PC-9 (cell line): Measurements from ENCODE around the gene TMEM135. TPM values are rescaled to one million over a fixed set of nuclear protein-coding genes. Genes with fewer than 3 reads are reported as not detected.

Experiments
- BruUV-seq: library from RNA; stranded (reverse); fragments of 400-500 nt; replicated peaks from 2 replicates; lab custom pipeline; 2021; lab: Mats Ljungman, UMichigan
- CTCF ChIA-PET: fragments of 300-600 bp; sonication (Branson Sonifier 250); formaldehyde crosslinking; loops from one replicate; lab custom pipeline; 2022; ENCODE audit warnings: antibody characterized with exemption; lab: Charles Lee
- POLR2A ChIA-PET: fragments of 300-600 bp; sonication (Branson Sonifier 250); formaldehyde crosslinking; loops from one replicate; lab custom pipeline; 2022; ENCODE audit warnings: antibody characterized with exemption; ENCODE audit not compliant: unreplicated experiment; lab: Charles Lee
- DNase-seq, 2 experiments: peaks; one replicate each; pipeline versions ENCODE4 v3.0.0 to v3.0.0-alpha.2; 2015 to 2022; ENCODE audit warnings: mixed read lengths in 1 of 2
- H2AFZ ChIP-seq: fragments of 200-600 bp; sonication (generic); 2 replicates; pipeline ENCODE4 v1.8.1; 2017; ENCODE audit warnings: antibody characterized with exemption
- H3F3A ChIP-seq: fragments of 200-600 bp; sonication (generic); 2 replicates; pipeline ENCODE4 v1.8.1; 2017; ENCODE audit warnings: antibody characterized with exemption, mild to moderate bottlenecking, low read depth; ENCODE audit not compliant: insufficient read depth
- H3K27ac ChIP-seq: fragments of 200-600 bp; sonication (generic); 2 replicates; pipeline ENCODE4 v1.6.1; 2016; ENCODE audit warnings: mixed run types
- H3K27me3 ChIP-seq: fragments of 200-600 bp; sonication (generic); 2 replicates; pipeline ENCODE4 v1.6.1; 2016; ENCODE audit warnings: low read depth, mixed run types; ENCODE audit not compliant: insufficient read depth
- H3K36me3 ChIP-seq: fragments of 200-600 bp; sonication (generic); 2 replicates; pipeline ENCODE4 v1.6.1; 2016; ENCODE audit warnings: low read depth, mixed run types
- H3K4me1 ChIP-seq: fragments of 200-600 bp; sonication (generic); replicated peaks from 2 replicates; pipeline ENCODE4 v1.6.1; 2016; ENCODE audit warnings: mixed run types; ENCODE audit not compliant: insufficient read depth
- H3K4me2 ChIP-seq: fragments of 200-600 bp; sonication (generic); 2 replicates; pipeline ENCODE4 v1.6.1; 2017; ENCODE audit warnings: mixed run types
- H3K4me3 ChIP-seq: fragments of 200-600 bp; sonication (generic); 2 replicates; pipeline ENCODE4 v1.6.1; 2016; ENCODE audit warnings: mixed run types
- H3K79me2 ChIP-seq: fragments of 200-600 bp; sonication (generic); 2 replicates; pipeline ENCODE4 v1.6.1; 2017; ENCODE audit warnings: low read depth, mixed run types
- H3K9me2 ChIP-seq: fragments of 200-600 bp; sonication (generic); 2 replicates; pipeline ENCODE4 v1.8.1; 2017; ENCODE audit warnings: mild to moderate bottlenecking; ENCODE audit not compliant: insufficient read depth
- H3K9me3 ChIP-seq: fragments of 200-600 bp; sonication (generic); 2 replicates; pipeline ENCODE4 v1.8.1; 2016; ENCODE audit warnings: low read depth; ENCODE audit not compliant: insufficient read depth
- H4K20me1 ChIP-seq: fragments of 200-600 bp; sonication (generic); 2 replicates; pipeline ENCODE4 v1.8.1; 2017; ENCODE audit not compliant: insufficient read depth
- EZH2 ChIP-seq: fragments of 200-600 bp; sonication (generic); IDR thresholded peaks from 2 replicates; pipeline ENCODE4 v1.8.0; 2017; ENCODE audit warnings: antibody characterized with exemption, low read depth
- intact Hi-C: fragments of 100-400 bp; cut with micrococcal nuclease; formaldehyde crosslinking; loops from one replicate; pipeline ENCODE4 v1.10.0; 2022; ENCODE audit not compliant: unreplicated experiment
- total RNA-seq: library from RNA; stranded (reverse); gene quantifications from 2 replicates; pipeline ENCODE4 v1.2.3, GENCODE V29; 2021
- TF ChIP-seq, protein P1 (sequence below): fragments of 200-600 bp; sonication (generic); conservative IDR thresholded peaks from 2 replicates; pipeline ENCODE4 v1.6.1; 2017; ENCODE audit warnings: mixed run types, antibody characterized with exemption, mild to moderate bottlenecking, moderate library complexity

Gene TMEM135
- total RNA-seq, 1 experiment from 2014 or later, result 42.0 TPM

DNA sequence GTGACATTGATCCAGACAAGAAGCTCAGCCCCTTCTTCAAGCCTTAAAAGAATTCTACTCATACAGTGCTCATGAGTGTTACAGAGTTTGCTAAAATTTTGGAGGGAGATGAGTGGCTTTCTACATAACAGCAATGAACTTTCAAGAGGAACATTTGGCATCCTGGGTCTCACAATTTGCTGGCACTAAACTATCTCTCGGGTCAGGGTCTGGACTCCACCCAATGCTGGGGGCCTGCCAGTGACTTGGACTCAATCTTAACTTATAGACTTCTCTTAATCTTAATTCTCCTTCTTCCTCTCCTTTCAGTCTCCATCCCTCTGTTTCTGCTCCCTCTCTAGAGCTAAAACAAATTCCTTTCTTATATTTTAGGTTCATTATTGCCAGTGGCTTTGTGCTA is 317.9 kb downstream of the TMEM135 start:
- Histone ChIP-seq H3K79me2 (no peaks in the 10 kb centered on the region), H3K9me2 (no peaks in the 10 kb centered on the region), H4K20me1 (no peaks in the 10 kb centered on the region), H3K4me1 (no peaks in the 10 kb centered on the region), H3K27me3 (no peaks in the 10 kb centered on the region), H3K27ac (no peak overlapping the region), H3K9me3 (no peaks in the 10 kb centered on the region; the same call in 1 of the 2 replicates), H3K4me3 (no peak overlapping the region), H3K4me2 (no peak overlapping the region), H3K36me3 (no peaks in the 10 kb centered on the region), H2AFZ (0 out of 2 replicates have a peak overlapping the region, but pooled peaks have one; percentile 35), H3F3A (no peaks in the 10 kb centered on the region)
- ChIA-PET POLR2A (no interaction called here), CTCF (no interaction called here)
- no peak for TF ChIP-seq EZH2
- TF ChIP-seq, protein P1, sequence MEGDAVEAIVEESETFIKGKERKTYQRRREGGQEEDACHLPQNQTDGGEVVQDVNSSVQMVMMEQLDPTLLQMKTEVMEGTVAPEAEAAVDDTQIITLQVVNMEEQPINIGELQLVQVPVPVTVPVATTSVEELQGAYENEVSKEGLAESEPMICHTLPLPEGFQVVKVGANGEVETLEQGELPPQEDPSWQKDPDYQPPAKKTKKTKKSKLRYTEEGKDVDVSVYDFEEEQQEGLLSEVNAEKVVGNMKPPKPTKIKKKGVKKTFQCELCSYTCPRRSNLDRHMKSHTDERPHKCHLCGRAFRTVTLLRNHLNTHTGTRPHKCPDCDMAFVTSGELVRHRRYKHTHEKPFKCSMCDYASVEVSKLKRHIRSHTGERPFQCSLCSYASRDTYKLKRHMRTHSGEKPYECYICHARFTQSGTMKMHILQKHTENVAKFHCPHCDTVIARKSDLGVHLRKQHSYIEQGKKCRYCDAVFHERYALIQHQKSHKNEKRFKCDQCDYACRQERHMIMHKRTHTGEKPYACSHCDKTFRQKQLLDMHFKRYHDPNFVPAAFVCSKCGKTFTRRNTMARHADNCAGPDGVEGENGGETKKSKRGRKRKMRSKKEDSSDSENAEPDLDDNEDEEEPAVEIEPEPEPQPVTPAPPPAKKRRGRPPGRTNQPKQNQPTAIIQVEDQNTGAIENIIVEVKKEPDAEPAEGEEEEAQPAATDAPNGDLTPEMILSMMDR, result no peak
- DNase-seq, result no peak
- no TSS peak for BruUV-seq
- intact Hi-C loops, result no loop called here

- Histone ChIP-seq H4K20me1 (no peaks in the 10 kb centered on the region), H3K4me1 (no peaks in the 10 kb centered on the region), H3K79me2 (no peaks in the 10 kb centered on the region), H3K36me3 (no peaks in the 10 kb centered on the region), H3K9me3 (no peaks in the 10 kb centered on the region), H2AFZ (no peak overlapping the region), H3K4me2 (no peak overlapping the region), H3F3A (no peaks in the 10 kb centered on the region), H3K27ac (no peak overlapping the region), H3K4me3 (no peak overlapping the region), H3K27me3 (no peaks in the 10 kb centered on the region), H3K9me2 (no peaks in the 10 kb centered on the region)
- no TSS peak for BruUV-seq
- intact Hi-C loops, result no loop called here
- ChIA-PET POLR2A (interaction anchor here (0.6 kb wide), 1 partner anchor 347 kb away, joined by 6 read pairs; no protein-coding TSS in a partner anchor), CTCF (no interaction called here)
- TF ChIP-seq EZH2, result no peak
- TF ChIP-seq, protein P1, result no peak
- no peak for DNase-seq
Measured at GRCh38 chr11:87356428-87356827, 318.7 kb downstream of the TMEM135 start.

GRCh38 chr11:87358461-87358860 is 320.7 kb downstream of the TMEM135 start:
- no peaks in the 10 kb centered on the region for H3K4me1 ChIP-seq
- H3K36me3 ChIP-seq, result no peaks in the 10 kb centered on the region
- no peak overlapping the region for H2AFZ ChIP-seq
- ChIA-PET CTCF (no interaction called here), POLR2A (no interaction called here)
- BruUV-seq, result no TSS peak
- H3K9me2 ChIP-seq, result no peaks in the 10 kb centered on the region
- TF ChIP-seq EZH2, result no peak
- TF ChIP-seq, protein P1, result no peak
- no peaks in the 10 kb centered on the region for H3K27me3 ChIP-seq
- no peaks in the 10 kb centered on the region for H4K20me1 ChIP-seq
- no peaks in the 10 kb centered on the region for H3F3A ChIP-seq
- H3K4me3 ChIP-seq, result no peak overlapping the region
- no peak overlapping the region for H3K4me2 ChIP-seq
- no peaks in the 10 kb centered on the region for H3K79me2 ChIP-seq
- no peak for DNase-seq
- H3K9me3 ChIP-seq, result no peaks in the 10 kb centered on the region
- intact Hi-C loops, result no loop called here
- no peak overlapping the region for H3K27ac ChIP-seq
